ENCODE measurements around the gene SET. TPM values are rescaled to one million over a fixed set of nuclear protein-coding genes. Genes with fewer than 3 reads are reported as not detected.

The SET gene, protein sequence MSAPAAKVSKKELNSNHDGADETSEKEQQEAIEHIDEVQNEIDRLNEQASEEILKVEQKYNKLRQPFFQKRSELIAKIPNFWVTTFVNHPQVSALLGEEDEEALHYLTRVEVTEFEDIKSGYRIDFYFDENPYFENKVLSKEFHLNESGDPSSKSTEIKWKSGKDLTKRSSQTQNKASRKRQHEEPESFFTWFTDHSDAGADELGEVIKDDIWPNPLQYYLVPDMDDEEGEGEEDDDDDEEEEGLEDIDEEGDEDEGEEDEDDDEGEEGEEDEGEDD
- total RNA-seq: 381 and 382 TPM in 2 replicates
- long read RNA-seq, transcript SET-204 (8 exons, 2,850 nt): major isoform, 179 of 285 reads
- long read RNA-seq, transcript SET-201 (8 exons, 2,915 nt): minor isoform, 37 of 285 reads
- long read RNA-seq, partial matches to known transcripts: 20 of 285 reads
- long read RNA-seq, other reads (novel, unspliced or antisense): 45 of 285 reads

DNA sequence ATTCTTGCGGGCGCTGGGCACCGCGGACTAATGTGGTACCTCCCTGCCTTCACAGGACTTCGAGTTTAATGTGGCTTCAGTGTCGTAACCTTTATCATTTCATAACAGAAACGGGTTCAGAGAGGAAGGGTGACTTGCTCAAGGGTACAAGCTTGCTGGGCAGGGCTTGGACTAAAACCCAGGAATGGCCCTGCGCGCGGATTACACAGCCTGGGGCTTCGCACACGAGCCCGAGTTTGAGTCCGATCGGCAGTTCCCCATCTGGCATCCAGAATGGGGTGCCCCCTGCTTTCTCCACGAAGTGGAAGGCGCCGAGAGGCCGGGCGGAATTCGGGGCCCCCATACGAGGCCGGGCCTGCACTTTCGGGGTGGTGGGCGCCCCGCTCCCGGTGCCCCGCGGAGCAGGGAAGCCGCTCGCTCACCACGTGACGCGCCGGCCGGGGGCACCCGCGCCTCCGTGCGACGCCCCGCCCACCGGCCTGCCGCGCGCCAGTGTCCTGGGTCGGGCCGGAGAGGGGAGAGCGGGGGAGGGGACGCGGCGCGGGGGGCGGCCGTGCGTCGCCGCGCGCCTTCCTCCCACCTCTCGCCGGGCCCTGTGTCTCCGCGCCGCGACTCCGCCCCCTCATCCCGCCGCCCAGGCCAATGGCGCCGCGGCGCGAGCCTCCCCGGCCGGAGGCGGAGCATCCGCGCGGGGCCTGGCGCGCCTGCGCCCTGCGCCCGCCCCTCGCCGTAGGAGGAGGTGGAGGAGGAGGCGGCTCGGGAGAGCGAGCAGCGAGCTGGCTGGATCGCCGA lies at the start of gene SET:
SET (plus strand) TSS at position 722 of the 792 bp plus-strand sequence. CDS start 361 bp downstream, outside the sequence.
- peak within 1 kb of the TSS; percentile 89 for H3K27ac Mint-ChIP-seq (ENCODE audit: unreplicated experiment)
- H3K4me3 Mint-ChIP-seq (ENCODE audit: unreplicated experiment): peak within 1 kb of the TSS; percentile 99
- no peaks in the 10 kb centered on the region for H3K27me3 Mint-ChIP-seq (ENCODE audit: unreplicated experiment)
- H3K4me1 Mint-ChIP-seq (ENCODE audit: unreplicated experiment): peaks cover 50% of the 10 kb centered on the region
- H3K9me3 Mint-ChIP-seq (ENCODE audit: unreplicated experiment): no peaks in the 10 kb centered on the region
- TF ChIP-seq, protein P1, sequence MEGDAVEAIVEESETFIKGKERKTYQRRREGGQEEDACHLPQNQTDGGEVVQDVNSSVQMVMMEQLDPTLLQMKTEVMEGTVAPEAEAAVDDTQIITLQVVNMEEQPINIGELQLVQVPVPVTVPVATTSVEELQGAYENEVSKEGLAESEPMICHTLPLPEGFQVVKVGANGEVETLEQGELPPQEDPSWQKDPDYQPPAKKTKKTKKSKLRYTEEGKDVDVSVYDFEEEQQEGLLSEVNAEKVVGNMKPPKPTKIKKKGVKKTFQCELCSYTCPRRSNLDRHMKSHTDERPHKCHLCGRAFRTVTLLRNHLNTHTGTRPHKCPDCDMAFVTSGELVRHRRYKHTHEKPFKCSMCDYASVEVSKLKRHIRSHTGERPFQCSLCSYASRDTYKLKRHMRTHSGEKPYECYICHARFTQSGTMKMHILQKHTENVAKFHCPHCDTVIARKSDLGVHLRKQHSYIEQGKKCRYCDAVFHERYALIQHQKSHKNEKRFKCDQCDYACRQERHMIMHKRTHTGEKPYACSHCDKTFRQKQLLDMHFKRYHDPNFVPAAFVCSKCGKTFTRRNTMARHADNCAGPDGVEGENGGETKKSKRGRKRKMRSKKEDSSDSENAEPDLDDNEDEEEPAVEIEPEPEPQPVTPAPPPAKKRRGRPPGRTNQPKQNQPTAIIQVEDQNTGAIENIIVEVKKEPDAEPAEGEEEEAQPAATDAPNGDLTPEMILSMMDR (IDR thresholded peaks at IDR 0.05): no peak
- peak; percentile 98 for DNase-seq (ENCODE audit: extremely low spot score, unreplicated experiment)
- peaks cover 22% of the 10 kb centered on the region for H3K36me3 Mint-ChIP-seq (ENCODE audit: unreplicated experiment)

DNA sequence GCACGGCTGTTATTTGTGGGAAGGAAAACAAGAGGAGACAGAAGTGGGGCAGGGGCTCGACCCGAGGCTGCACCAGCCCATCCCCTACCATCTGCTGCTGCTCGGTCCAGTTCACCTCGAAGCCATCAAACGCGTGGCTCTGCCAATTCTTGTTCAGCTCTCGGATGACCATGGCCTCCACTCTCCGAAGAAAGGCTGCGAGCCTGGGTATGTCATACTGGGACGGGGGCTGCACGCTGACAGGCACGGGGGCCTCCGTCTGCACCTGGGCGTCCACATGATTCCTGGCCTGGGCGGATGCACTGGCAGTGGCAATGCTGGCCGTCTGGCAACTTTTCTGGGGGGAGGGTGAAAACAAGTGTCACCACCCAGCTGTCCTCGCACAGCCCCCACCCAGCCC lies 48.4 kb upstream of the SET start:
- DNase-seq (ENCODE audit: extremely low spot score, unreplicated experiment): no peak
- TF ChIP-seq, protein P1 (IDR thresholded peaks at IDR 0.05): no peak
- Mint-ChIP-seq H3K4me3 (ENCODE audit: unreplicated experiment) (no peak overlapping the region), H3K9me3 (ENCODE audit: unreplicated experiment) (no peaks in the 10 kb centered on the region), H3K36me3 (ENCODE audit: unreplicated experiment) (peaks cover 8% of the 10 kb centered on the region), H3K27ac (ENCODE audit: unreplicated experiment) (no peak overlapping the region), H3K27me3 (ENCODE audit: unreplicated experiment) (no peaks in the 10 kb centered on the region), H3K4me1 (ENCODE audit: unreplicated experiment) (peaks cover 56% of the 10 kb centered on the region)

DNA sequence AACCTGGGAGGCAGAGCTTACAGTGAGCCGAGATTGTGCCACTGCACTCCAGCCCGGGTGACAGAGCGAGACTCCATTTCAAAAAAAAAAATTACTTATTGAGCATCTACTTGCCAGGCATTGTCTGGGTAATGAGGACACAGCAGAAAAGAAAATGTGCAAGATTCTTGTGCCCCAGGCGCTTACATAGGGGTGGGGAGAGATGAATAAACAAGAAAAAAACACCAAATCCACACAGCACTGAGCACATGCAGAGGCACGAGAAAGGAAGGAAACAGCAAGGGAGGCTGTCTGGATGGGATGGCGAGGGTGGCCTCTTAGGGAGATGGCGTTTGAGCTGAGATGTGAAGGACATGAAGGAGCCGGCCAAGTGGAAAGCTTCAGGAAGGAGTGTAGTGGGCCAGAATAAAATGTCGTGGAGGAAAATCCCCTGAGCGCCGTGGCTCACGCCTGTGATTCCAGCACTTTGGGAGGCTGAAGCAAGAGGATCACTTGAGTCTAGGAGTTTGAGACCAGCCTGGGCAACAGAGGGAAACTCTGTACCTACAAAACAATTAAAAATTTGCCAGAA lies 46.3 kb upstream of the SET start:
- H3K36me3 Mint-ChIP-seq (ENCODE audit: unreplicated experiment): peaks cover 9% of the 10 kb centered on the region
- no peaks in the 10 kb centered on the region for H3K27me3 Mint-ChIP-seq (ENCODE audit: unreplicated experiment)
- peak overlapping the region; percentile 85 for H3K27ac Mint-ChIP-seq (ENCODE audit: unreplicated experiment)
- TF ChIP-seq, protein P1 (IDR thresholded peaks at IDR 0.05): no peak
- DNase-seq (ENCODE audit: extremely low spot score, unreplicated experiment): no peak
- H3K4me3 Mint-ChIP-seq (ENCODE audit: unreplicated experiment): no peak overlapping the region
- no peaks in the 10 kb centered on the region for H3K9me3 Mint-ChIP-seq (ENCODE audit: unreplicated experiment)
- H3K4me1 Mint-ChIP-seq (ENCODE audit: unreplicated experiment): peaks cover 38% of the 10 kb centered on the region

DNA sequence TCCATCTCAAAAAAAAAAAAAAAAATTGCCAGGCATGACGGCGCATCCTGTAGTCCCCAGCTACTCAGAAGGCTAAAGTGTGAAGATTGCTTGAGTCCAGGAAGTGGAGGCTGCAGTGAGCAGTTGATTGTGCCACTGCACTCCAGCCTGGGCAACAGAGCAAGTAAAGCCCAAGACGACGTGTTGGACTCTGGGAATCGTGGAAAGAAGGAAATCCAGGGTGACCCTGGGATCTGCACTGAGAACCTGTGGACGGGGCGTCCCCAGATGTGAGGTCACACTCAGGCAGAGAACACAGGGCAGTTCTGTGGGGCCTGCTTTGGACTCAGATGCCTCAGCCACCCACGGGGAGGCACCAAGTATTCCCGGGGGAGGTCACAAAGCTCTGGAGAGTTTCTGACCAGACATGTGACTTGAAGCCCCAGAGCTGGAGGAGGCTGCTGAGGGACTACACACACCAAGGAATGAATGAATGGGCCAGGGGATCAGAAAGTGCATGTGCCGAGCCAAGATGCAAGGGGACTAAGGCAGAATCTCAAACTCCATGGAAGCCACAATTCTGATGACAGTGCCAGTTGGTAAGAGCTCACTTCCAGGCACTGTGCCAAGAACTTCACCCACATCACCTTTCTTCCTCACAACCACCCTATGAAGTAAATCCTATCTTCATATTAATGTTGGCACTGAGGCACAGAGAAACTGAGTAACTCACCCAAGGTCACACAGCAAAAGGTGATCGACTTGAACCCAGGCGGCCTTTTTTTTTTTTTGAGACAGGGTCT lies 45.3 kb upstream of the SET start:
- no peaks in the 10 kb centered on the region for H3K27me3 Mint-ChIP-seq (ENCODE audit: unreplicated experiment)
- H3K4me1 Mint-ChIP-seq (ENCODE audit: unreplicated experiment): peaks cover 35% of the 10 kb centered on the region
- no peak overlapping the region for H3K4me3 Mint-ChIP-seq (ENCODE audit: unreplicated experiment)
- H3K27ac Mint-ChIP-seq (ENCODE audit: unreplicated experiment): peak overlapping the region; percentile 85
- peaks cover 6% of the 10 kb centered on the region for H3K36me3 Mint-ChIP-seq (ENCODE audit: unreplicated experiment)
- no peak for DNase-seq (ENCODE audit: extremely low spot score, unreplicated experiment)
- H3K9me3 Mint-ChIP-seq (ENCODE audit: unreplicated experiment): no peaks in the 10 kb centered on the region
- TF ChIP-seq, protein P1 (IDR thresholded peaks at IDR 0.05): no peak

Measured in osteocyte (in vitro differentiated cells).